NB4 (cell line): ENCODE data around the gene DTNA.

Experiments
- CTCF ChIP-seq: IDR thresholded peaks from one replicate; pipeline ENCODE4 v1.5.1; 2012; ENCODE audit warnings: low read depth, low read length
- MYC ChIP-seq: IDR thresholded peaks from 2 replicates; pipeline ENCODE4 v1.6.1; 2011; ENCODE audit warnings: low read depth, low read length

GRCh38 chr18:34818064-34818463 lies 108.0 kb downstream of the DTNA start:
- no peak for TF ChIP-seq CTCF
- TF ChIP-seq MYC: no peak
